ENCODE data around the gene ZNF248.
A peak's percentile ranks its signal among the peaks of the same experiment; 100 is the strongest.
"Not testable (repeated sequence)": the region's sequence is repeated elsewhere in the genome, so short reads cannot be mapped to it uniquely, and the experiment has no call there.

ZNF248 gene
- total RNA-seq: 7.2 to 13.6 (median 11.2) reads per million in 4 donors

- DNase-seq: peak; percentile 87 to 95 (median 92)
These were observed at the start of gene ZNF248 for GRCh38 chr10:37857287-37858211. Gene ZNF248 (minus strand): TSS chr10:37857610. CDS start chr10:37856310, 1,300 bp downstream.

- DNase-seq: no peak
These were observed 49.0 kb upstream of the ZNF248 start for GRCh38 chr10:37906382-37906781.

- no peak for DNase-seq
These were observed 39.0 kb upstream of the ZNF248 start for GRCh38 chr10:37896436-37896835.

DNA sequence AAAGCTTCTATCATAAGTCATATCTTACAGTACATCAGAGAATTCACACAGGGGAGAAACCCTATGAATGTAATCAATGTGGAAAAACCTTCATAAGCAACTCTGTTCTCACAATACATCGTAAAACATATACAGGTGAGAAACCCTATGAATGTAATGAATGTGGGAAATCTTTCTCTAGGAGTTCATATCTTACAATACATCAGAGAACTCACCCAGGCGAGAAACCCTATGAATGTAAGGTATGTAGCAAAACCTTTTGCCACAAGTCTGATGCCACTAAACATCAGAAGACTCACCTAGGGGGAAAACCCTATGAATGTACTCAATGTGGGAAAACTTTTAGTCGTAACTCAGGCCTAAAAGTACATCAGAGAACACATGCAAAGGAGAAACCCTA is 38.3 kb upstream of the ZNF248 start:
- DNase-seq: no peak

DNA sequence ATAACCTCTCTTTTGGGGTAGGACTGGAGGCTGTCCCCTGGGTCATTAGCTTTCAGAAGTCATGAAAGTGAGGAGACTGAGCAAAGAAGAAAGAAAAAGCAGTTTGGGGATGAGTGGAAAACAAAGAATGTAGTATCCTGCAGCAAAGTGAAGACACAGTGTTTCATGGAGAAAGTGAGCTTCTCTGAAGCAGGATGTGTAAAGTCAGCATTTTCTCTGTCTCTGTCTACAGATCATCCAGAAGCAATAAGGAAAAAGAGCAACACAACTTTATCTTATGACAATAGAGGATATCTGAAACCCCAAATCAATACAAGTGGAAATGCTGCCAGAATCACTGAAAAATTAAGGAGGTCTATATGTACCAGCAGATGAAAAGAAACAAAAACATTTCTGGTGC is 28.4 kb upstream of the ZNF248 start:
- DNase-seq: no peak

DNA sequence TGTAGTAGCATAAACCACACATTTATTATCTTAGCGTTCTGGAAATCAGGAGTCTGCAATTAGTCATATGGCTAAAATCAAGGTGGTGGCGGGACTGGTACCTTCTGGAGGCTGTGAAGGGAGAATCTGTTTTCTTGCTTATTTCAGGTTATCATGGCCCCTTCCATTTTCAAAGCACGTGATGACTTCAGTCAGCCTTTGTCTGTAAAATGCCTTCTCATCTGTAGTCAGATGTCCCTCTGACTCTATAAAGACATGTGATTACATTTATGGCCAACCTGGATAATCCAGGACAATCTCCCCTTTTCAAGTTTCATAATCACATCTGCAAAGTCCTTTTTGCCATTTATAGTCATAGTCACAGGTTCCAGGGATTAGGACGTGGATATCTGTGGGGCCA is 15.5 kb upstream of the ZNF248 start:
- DNase-seq: no peak

GRCh38 chr10:37872283-37872682 is 14.9 kb upstream of the ZNF248 start:
- DNase-seq: no peak

- no peak for DNase-seq
These were observed 14.3 kb upstream of the ZNF248 start for GRCh38 chr10:37871568-37872251.

- DNase-seq: no peak
These were observed 13.7 kb upstream of the ZNF248 start for GRCh38 chr10:37871143-37871542.

DNA sequence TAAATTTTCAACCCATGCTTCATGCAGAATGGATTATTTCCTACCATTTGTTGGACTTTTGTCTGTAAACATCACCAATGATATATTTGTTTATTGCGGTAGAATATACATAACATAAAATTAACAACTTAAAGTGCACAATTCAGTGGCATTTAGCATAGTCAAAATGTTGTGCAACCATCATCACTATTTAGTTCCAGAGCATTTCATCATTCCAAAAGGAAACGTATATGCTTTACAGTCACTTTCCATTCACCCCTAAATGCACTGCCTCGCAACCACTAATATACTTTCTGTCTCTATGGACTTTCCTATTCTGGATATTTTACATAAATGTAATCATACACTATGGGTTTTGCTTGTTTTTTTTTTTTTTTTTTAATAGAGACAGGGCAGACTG is 11.4 kb upstream of the ZNF248 start:
- no peak for DNase-seq

DNA sequence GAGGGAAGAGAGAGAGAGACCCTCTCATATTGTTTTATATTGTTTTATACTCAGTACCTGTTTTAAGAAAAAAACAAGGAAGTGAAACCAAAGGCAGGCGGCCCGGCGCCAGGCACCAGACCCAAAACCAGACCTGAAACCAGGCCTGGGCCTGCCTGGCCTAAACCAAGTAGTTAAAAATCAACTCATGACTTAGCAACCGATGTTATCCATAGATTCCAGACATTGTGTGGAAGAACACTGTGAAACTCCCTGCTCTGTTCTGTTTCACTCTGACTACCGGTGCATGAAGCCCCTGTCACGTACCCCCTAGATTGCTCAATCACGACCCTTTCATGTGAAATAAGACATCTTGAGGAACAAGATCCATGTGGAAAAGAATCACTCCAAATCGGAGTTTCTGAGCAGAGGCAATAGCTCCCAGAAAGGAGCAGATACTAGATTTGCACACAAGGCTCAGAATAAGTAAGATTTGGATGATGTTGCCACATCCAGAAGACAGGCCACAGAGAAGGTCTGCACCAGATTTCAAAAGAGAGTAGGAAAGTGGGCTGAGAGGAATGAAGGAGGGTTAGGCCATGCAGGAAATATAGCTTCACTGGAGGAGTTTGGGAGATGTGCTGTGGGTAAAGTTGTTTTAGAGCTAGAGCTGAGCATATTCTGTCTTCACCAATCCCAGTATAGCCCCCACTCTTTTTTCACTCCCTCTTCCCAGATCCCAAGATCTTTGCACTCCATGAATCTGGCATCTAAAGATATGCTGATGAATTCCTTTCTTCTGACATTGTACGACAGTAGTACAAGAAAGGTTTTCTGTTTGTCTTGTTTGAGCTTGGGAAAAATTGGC is 8.8 kb upstream of the ZNF248 start:
- DNase-seq: no peak

DNA sequence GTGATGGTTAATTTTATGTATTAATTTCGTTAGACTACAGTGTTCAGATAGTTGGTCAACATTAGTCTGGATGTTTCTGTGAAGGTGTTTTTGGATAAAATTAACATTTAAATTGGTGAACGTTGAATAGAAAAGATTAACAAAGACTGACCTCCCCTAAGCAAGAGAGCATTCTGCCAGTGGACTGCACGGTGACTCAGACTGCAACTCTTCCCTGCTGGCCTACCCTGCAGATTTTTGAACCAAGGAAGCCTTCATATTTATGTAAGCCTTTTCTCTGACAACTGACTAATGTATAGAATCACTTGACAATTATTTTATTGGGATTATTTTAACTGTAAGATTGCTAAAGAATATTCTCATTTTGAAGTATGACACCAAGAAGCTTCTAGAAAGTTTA is 7.9 kb upstream of the ZNF248 start:
- no peak for DNase-seq

DNA sequence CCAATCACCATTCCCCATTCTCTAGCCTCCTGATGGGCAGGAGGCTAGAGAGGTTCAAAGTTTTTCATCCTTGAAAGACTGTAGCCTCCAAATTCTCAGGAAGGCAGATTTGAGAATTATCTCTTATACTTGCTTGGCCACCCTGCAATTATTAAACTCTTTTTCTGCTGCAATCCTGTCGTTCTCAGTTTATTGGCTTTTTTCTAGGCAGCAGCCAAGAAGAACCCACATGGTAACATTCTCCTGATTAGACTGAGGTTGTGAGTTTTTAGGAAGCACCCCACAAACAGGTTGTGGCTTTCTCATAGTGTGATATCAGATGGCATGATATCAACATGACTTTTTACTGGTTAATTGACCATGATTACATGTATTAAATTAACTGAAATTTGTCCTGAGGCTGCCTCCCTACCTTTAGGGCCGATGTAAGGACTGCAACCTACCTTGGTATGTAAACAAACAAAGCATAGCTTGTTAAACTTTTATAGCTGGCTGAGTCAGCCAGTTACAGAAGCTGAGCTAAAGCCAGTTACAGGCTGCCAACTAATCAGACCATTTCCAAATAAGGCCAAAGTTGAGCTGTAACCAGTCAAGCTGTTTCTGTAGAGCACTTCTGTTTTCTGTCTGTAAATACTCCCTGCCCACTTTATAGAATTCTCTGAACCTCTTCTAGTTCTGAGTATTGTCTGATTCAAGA is 3.2 kb upstream of the ZNF248 start:
- peak in 1 of 5 donors; percentile 13 for DNase-seq

GRCh38 chr10:37859270-37859669 is 1.9 kb upstream of the ZNF248 start:
- DNase-seq: not testable (repeated sequence)

DNA sequence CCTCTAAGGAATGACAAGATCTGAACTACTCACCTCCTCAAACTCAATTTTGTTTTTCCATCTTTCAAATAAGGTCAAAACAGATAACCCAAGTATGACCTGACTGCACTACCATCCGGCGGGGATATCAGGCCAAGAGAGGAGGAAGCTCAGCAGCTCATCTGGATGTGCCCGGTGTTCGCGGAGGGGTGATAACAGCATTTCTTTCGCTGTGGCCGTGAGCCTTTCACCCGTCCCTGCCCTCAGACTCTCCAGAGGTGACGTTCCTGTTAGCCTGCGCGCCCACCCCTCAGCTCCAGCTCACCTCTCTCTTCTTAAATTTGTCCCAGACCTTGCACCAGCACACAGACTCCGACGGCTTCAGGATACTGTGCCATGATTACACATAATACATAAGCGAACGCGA is 526 bp downstream of the ZNF248 start:
- peak in 4 of 5 donors; percentile 6 to 28 (median 14) for DNase-seq

GRCh38 chr10:37855636-37856035 is 1.8 kb downstream of the ZNF248 start:
- no peak for DNase-seq

DNA sequence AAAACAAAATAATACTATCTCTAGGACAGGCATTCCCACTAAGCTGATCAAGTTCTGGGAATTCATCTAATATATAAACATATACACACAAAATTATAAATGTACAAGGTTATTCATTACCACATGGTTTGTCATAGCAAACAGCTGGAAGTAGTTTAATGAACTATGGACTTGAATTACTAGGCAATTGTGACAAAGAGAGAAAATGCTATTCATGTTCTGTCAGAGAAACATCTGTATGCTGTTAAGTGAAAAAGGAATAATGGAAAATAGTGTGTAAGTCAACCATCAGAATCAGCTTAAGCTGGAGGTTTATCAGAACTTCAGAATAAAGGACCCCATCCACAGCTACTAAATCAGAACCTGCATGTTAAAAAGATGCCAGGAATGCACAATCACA is 2.8 kb downstream of the ZNF248 start:
- DNase-seq: no peak

DNA sequence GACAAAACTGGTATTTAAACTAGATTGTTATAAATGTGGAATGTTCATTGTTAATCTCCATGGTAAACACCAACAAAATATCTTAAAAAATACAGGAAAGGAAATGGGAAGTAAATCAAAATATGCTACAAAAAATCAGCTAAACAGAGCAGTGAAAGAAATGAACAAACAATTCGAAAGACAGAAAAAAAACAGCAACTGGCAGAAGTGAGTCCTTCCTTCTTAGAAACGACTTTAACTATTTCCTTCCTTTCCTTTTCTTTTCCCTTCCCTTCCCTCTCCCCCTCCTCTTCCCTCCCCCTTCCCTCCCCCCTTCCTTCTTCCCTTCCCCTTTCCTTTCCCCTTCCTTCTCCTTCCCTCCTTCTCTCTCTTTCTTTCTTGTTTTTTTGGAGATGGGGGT is 12.8 kb downstream of the ZNF248 start:
- DNase-seq: no peak

GRCh38 chr10:37839243-37839642 is 18.2 kb downstream of the ZNF248 start:
- no peak for DNase-seq

DNA sequence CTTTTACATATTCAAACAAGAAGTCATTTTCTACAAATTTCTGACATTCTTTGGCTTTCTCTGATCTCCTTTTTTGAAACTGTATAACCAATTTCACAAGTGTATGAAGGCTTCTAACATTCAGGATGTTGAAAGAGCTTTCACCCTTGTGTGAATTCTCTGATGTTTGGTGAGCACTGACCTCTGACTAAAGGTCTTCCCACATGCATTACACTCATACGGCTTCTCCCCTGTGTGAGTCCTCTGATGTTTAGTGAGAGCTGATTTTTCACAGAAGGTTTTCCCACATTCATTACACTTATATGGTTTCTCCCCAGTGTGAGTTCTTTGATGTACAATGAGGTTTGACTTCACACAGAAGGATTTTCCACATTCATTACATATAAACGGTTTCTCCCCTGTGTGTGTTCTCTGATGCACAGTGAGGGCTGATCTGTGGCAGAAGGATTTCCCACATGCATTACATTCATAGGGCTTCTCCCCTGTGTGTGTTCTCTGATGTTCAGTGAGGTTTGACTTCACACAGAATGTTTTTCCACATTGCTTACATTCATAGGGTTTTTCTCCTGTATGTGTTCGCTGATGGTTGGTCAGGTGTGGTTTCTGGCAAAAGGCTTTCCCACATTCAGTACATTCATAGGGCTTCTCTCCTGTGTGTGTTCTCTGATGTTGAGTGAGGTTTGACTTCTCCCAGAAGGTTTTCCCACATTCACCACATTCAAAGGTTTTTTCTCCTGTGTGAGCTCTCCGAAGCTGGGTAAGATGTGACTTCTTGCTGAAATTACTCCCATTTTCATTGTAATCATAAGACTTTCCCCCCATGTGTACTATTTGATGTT is 25.7 kb downstream of the ZNF248 start:
- no peak for DNase-seq

- no peak for DNase-seq
These were observed 30.6 kb downstream of the ZNF248 start for GRCh38 chr10:37826806-37827205.

Measured in T-helper 1 cell (primary cell).